ENCODE measurements around the gene SLC7A4. TPM values are rescaled to one million over a fixed set of nuclear protein-coding genes. Genes with fewer than 3 reads are reported as not detected.
A peak's percentile ranks its signal among the peaks of the same experiment; 100 is the strongest.

Gene SLC7A4
- total and polyA plus RNA-seq, 10 of the 15 experiments (the other 5 are each of a cell fraction or from before 2014, with no cell fraction given) = 0.06 to 0.25 (median 0.14) TPM; not detected in 6

- BruUV-seq (replicated peaks) = no TSS peak
- peak; percentile 17 for ATAC-seq
- TF ChIP-seq USF1 (IDR thresholded peaks at IDR 0.05; ENCODE audit: borderline replicate concordance, extremely low read length, insufficient read depth, low read depth, low read length) (no peak), KLF5 (IDR thresholded peaks at IDR 0.05; ENCODE audit: partially characterized antibody) (no peak), ZNF592 (IDR thresholded peaks at IDR 0.05) (no peak), NFXL1 (IDR thresholded peaks at IDR 0.05; ENCODE audit: borderline replicate concordance) (no peak), IRF4 (IDR thresholded peaks at IDR 0.05; ENCODE audit: low read depth, low read length) (no peak), ATF2 (IDR thresholded peaks at IDR 0.05; ENCODE audit: low read length) (no peak), ZNF274 (IDR thresholded peaks at IDR 0.05; ENCODE audit: insufficient read depth, insufficient read length) (no peak), SREBF1 (IDR thresholded peaks at IDR 0.05; ENCODE audit: low read length) (no peak), ASH2L (IDR thresholded peaks at IDR 0.05; ENCODE audit: borderline replicate concordance, low read depth) (no peak), ZZZ3 (IDR thresholded peaks at IDR 0.05; ENCODE audit: control insufficient read depth, insufficient read length, low read depth) (no peak), TBL1XR1 (IDR thresholded peaks at IDR 0.05; ENCODE audit: low read depth, low read length) (no peak), NR2C1 (IDR thresholded peaks at IDR 0.05) (no peak), ZNF384 (IDR thresholded peaks at IDR 0.05; ENCODE audit: borderline replicate concordance, low read depth, low read length) (no peak), PRDM15 (CRISPR knock-in tag; IDR thresholded peaks at IDR 0.05) (no peak)
Measured at GRCh38 chr22:21044931-21045584, 12.7 kb upstream of the SLC7A4 start.

More at GRCh38 chr22:21044931-21045584, 12.7 kb upstream of the SLC7A4 start:
- Histone ChIP-seq H3K9ac (ENCODE audit: control insufficient read depth, insufficient read depth, low read length) (no peak overlapping the region), H3K4me3 (no peak overlapping the region), H3K9me3 (replicated peaks; ENCODE audit: control insufficient read depth, insufficient read depth, low read length) (no peaks in the 10 kb centered on the region), H3K4me1 (ENCODE audit: control insufficient read depth, insufficient read depth, low read length) (no peaks in the 10 kb centered on the region; the same call in 1 of the 2 replicates), H3K36me3 (ENCODE audit: control insufficient read depth in 2 of 2, insufficient read depth in 2 of 2, low read length in 1 of 2) (no peaks in the 10 kb centered on the region), H4K20me1 (ENCODE audit: control insufficient read depth, insufficient read depth) (no peaks in the 10 kb centered on the region), H3K27me3 (replicated peaks in 1 of 2; ENCODE audit: control insufficient read depth in 2 of 2, insufficient read depth in 2 of 2, low read length in 1 of 2) (peaks cover 0 to 1% of the 10 kb centered on the region in 2 experiments; a peak in 2 of 4 replicates), H3K79me2 (ENCODE audit: control insufficient read depth, insufficient read depth, low read length) (no peaks in the 10 kb centered on the region), H3K4me2 (ENCODE audit: control insufficient read depth, insufficient read depth) (peak overlapping the region; percentile 61), H2AFZ (ENCODE audit: control insufficient read depth, low read depth, low read length) (no peak overlapping the region), H3K27ac (ENCODE audit: control insufficient read depth, insufficient read depth) (no peak overlapping the region)
- ChIA-PET RAD21 (ENCODE audit: unreplicated experiment) (no interaction called here), POLR2A (no interaction called here), CTCF (no interaction called here), SMC1A (ENCODE audit: uncharacterized antibody, unreplicated experiment) (no interaction called here)
- intact Hi-C loops (cut with micrococcal nuclease; ENCODE audit: unreplicated experiment) = no loop called here
- 10% methylated on average over 15 of the region's 15 CpGs for WGBS (ENCODE audit: insufficient coverage, insufficient replicate concordance, low lambda C conversion rate, missing lambda C conversion rate)
- in situ Hi-C loops (cut with MboI) = no loop called here
- no peak for DNase-seq (ENCODE audit: low read depth, low spot score)
- FAIRE-seq = no peak

Data from GM12878 (cell line).